WI38 (cell line): ENCODE data around the gene ZNF649.

Experiments used
- H3K4me3 ChIP-seq: 2 replicates; pipeline ENCODE4 v1.5.1; 2011; ENCODE audit warnings: low read depth, mild to moderate bottlenecking, control low read depth, low read length
- CTCF ChIP-seq: IDR thresholded peaks from 2 replicates; pipeline ENCODE4 v1.5.1; 2012; ENCODE audit warnings: low read depth, mild to moderate bottlenecking, control low read depth, low read length

The ZNF649 gene

GRCh38 chr19:51904331-51905165 lies at the start of gene ZNF649:
Gene ZNF649 (minus strand): TSS chr19:51905017. CDS start chr19:51900107, 4,910 bp downstream.
- TF ChIP-seq CTCF = no peak
- H3K4me3 ChIP-seq = peak within 1 kb of the TSS; percentile 77

- H3K4me3 ChIP-seq = no peak overlapping the region
- TF ChIP-seq CTCF = no peak
Measured at GRCh38 chr19:51948975-51949374, 44.2 kb upstream of the ZNF649 start.

- no peak overlapping the region for H3K4me3 ChIP-seq
- TF ChIP-seq CTCF = no peak
Measured at GRCh38 chr19:51946602-51947001, 41.8 kb upstream of the ZNF649 start.

- no peak overlapping the region for H3K4me3 ChIP-seq
- no peak for TF ChIP-seq CTCF
Measured at GRCh38 chr19:51944798-51945552, 40.2 kb upstream of the ZNF649 start.

- H3K4me3 ChIP-seq = no peak overlapping the region
- TF ChIP-seq CTCF = no peak
Measured at GRCh38 chr19:51938936-51939335, 34.1 kb upstream of the ZNF649 start.

GRCh38 chr19:51931921-51932320 lies 27.1 kb upstream of the ZNF649 start:
- H3K4me3 ChIP-seq = no peak overlapping the region
- TF ChIP-seq CTCF = no peak

GRCh38 chr19:51927859-51928258 lies 23.0 kb upstream of the ZNF649 start:
- TF ChIP-seq CTCF = no peak
- H3K4me3 ChIP-seq = peak overlapping the region; percentile 89
